ENCODE measurements around the gene PIGK. TPM values are rescaled to one million over a fixed set of nuclear protein-coding genes. Genes with fewer than 3 reads are reported as not detected.

The PIGK gene
- 23.2 TPM for total RNA-seq (2013)
- polyA plus RNA-seq (10 to 100 TPM in 2 of 3 donors, 1 to 10 TPM in 1; 4.0 to 24.7 (median 19.4) TPM), polyA minus RNA-seq (2.9 and 6.1 TPM in 2 replicates), total RNA-seq (1.3 to 22.3 (median 15.1) reads per million in 11 experiments)

GRCh38 chr1:77219166-77219887, at the start of gene PIGK:
TSS of gene PIGK (minus strand) at chr1:77219430. CDS start at chr1:77219402, 28 bp downstream.
- Histone ChIP-seq H3K27ac (ENCODE audit: low read depth in 1 of 2, low read length in 2 of 2) (peak within 1 kb of the TSS; percentile 60 to 77), H3K4me1 (ENCODE audit: control insufficient read depth in 1 of 2, insufficient read depth in 2 of 2, low read length in 2 of 2) (peaks cover 6 to 14% of the 10 kb centered on the region in 2 donors), H4K20me1 (ENCODE audit: insufficient read depth, low read length) (no peaks in the 10 kb centered on the region), H3K4me2 (replicated peaks; ENCODE audit: extremely low read depth, low read length, poor library complexity, severe bottlenecking) (peak within 1 kb of the TSS; percentile 80), H3K9me3 (replicated peaks in 1 of 2; ENCODE audit: control insufficient read depth in 1 of 2, insufficient read depth in 1 of 2, low read length in 2 of 2) (no peaks in the 10 kb centered on the region), H3K36me3 (replicated peaks in 1 of 2; ENCODE audit: control insufficient read depth in 1 of 2, insufficient read depth in 2 of 2, low read length in 2 of 2) (no peaks in the 10 kb centered on the region), H3K27me3 (ENCODE audit: control insufficient read depth in 2 of 2, insufficient read depth in 2 of 2, low read length in 2 of 2) (no peaks in the 10 kb centered on the region), H3K4me3 (replicated peaks in 1 of 3; ENCODE audit: low read depth in 2 of 3, low read length in 3 of 3) (peak within 1 kb of the TSS; percentile 75 to 90 (median 77)), H2AFZ (ENCODE audit: insufficient read depth, low read depth, low read length, poor library complexity, severe bottlenecking) (peak within 1 kb of the TSS; percentile 85), H3K9ac (ENCODE audit: insufficient read depth, low read length, poor library complexity, severe bottlenecking) (peak within 1 kb of the TSS; percentile 65), H3K79me2 (ENCODE audit: insufficient read depth, low read length) (peaks cover 16% of the 10 kb centered on the region)
- no peak for TF ChIP-seq CTCF (IDR thresholded peaks at IDR 0.05)
- Mint-ChIP-seq H3K9me3 (peaks cover 0 to 5% (median 2%) of the 10 kb centered on the region in 7 donors), H3K36me3 (peaks cover 4 to 5% of the 10 kb centered on the region in 2 donors), H3K4me1 (peaks cover 16% of the 10 kb centered on the region), H3K27me3 (ENCODE audit: low read depth in 3 of 3) (no peaks in the 10 kb centered on the region), H3K4me3 (peak within 1 kb of the TSS; percentile 91 to 98), H3K27ac (peak within 1 kb of the TSS; percentile 80 to 91 (median 89))
- 1% methylated on average over 24 of the region's 31 CpGs for WGBS (ENCODE audit: insufficient coverage)
- intact Hi-C loops (cut with micrococcal nuclease), result loop anchor here in 1 of 2 donors (5.0 to 10.0 kb wide), 2 partner anchors 463 to 1145 kb away; partner anchors contain the start of genes ST6GALNAC3 and ZZZ3
- peak; percentile 75 to 79 (median 78) for DNase-seq

GRCh38 chr1:77267035-77267434, 47.8 kb upstream of the PIGK start:
- intact Hi-C loops (cut with micrococcal nuclease), result no loop called here
- H3K4me1 Mint-ChIP-seq, result peaks cover 6% of the 10 kb centered on the region
- no peak for DNase-seq

More at GRCh38 chr1:77267035-77267434, 47.8 kb upstream of the PIGK start:
- Histone ChIP-seq H3K27me3 (ENCODE audit: control insufficient read depth in 2 of 2, insufficient read depth in 2 of 2, low read length in 2 of 2) (peaks cover 0 to 3% of the 10 kb centered on the region in 2 donors), H3K27ac (ENCODE audit: low read depth in 1 of 2, low read length in 2 of 2) (no peak overlapping the region), H4K20me1 (ENCODE audit: insufficient read depth, low read length) (no peaks in the 10 kb centered on the region), H3K4me2 (replicated peaks; ENCODE audit: extremely low read depth, low read length, poor library complexity, severe bottlenecking) (no peak overlapping the region), H3K36me3 (replicated peaks in 1 of 2; ENCODE audit: control insufficient read depth in 1 of 2, insufficient read depth in 2 of 2, low read length in 2 of 2) (no peaks in the 10 kb centered on the region), H3K4me1 (ENCODE audit: control insufficient read depth in 1 of 2, insufficient read depth in 2 of 2, low read length in 2 of 2) (peaks cover 5 to 6% of the 10 kb centered on the region in 2 donors), H3K4me3 (replicated peaks in 1 of 3; ENCODE audit: low read depth in 2 of 3, low read length in 3 of 3) (no peak overlapping the region), H3K9me3 (replicated peaks in 1 of 2; ENCODE audit: control insufficient read depth in 1 of 2, insufficient read depth in 1 of 2, low read length in 2 of 2) (no peaks in the 10 kb centered on the region), H2AFZ (ENCODE audit: insufficient read depth, low read depth, low read length, poor library complexity, severe bottlenecking) (no peak overlapping the region), H3K9ac (ENCODE audit: insufficient read depth, low read length, poor library complexity, severe bottlenecking) (no peak overlapping the region), H3K79me2 (ENCODE audit: insufficient read depth, low read length) (no peaks in the 10 kb centered on the region)
- no CpG with 5 or more reads among the region's 1 CpG for WGBS (ENCODE audit: insufficient coverage)
- Mint-ChIP-seq H3K36me3 (no peaks in the 10 kb centered on the region), H3K27me3 (ENCODE audit: low read depth in 3 of 3) (peaks cover 2 to 13% (median 9%) of the 10 kb centered on the region in 3 donors), H3K9me3 (peaks cover 0 to 9% (median 0%) of the 10 kb centered on the region in 7 donors), H3K4me3 (no peak overlapping the region), H3K27ac (no peak overlapping the region)
- no peak for TF ChIP-seq CTCF (IDR thresholded peaks at IDR 0.05)
